ENCODE data around the gene FAM120A. TPM values are rescaled to one million over a fixed set of nuclear protein-coding genes. Genes with fewer than 3 reads are reported as not detected.

FAM120A gene
- total and polyA plus RNA-seq, 9 of the 15 experiments (the other 6 are each of a cell fraction or from before 2014, with no cell fraction given) = 8.7 to 71.0 (median 42.2) TPM

DNA sequence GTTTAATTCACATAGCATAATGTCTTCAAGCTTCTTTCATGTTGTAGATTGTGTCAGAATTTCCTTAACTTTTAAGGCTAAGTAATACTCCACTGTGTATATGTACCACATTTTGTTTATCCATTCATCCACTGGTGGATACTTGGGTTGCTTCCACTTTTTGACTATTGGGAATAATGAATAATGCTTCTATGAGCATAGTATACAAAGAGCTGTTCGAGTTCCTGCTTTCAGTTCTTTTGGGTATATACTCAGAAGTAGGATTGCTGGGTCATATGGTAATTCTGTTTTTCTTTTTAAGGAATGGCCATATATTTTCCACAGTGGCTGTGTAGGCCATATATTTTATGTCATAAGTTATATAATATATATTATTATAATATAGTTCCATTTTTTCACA, 5.5 kb downstream of the FAM120A start:
- CTCF ChIA-PET (ENCODE audit: low intra/inter-chr PET ratio) = no interaction called here
- DNase-seq (ENCODE audit: extremely low read depth in 1 of 4, low spot score in 3 of 4) = no peak
- no peak for FAIRE-seq
- Histone ChIP-seq H4K20me1 (replicated peaks; ENCODE audit: control insufficient read depth, insufficient read depth, low read length) (peaks cover 20% of the 10 kb centered on the region; the same call in 1 of the 2 replicates), H3K27ac (ENCODE audit: extremely low read depth, low read depth, low read length) (no peak overlapping the region), H3K27me3 (ENCODE audit: control insufficient read depth in 2 of 2, insufficient read depth in 2 of 2, low read length in 2 of 2) (no peaks in the 10 kb centered on the region), H3K9me1 (ENCODE audit: control insufficient read depth, insufficient read depth, low read length) (no peaks in the 10 kb centered on the region), H3K4me2 (ENCODE audit: insufficient read depth, low read length) (no peak overlapping the region), H3K9ac (ENCODE audit: insufficient read depth in 1 of 2, low read depth in 2 of 2, low read length in 2 of 2) (no peak overlapping the region), H3K4me1 (replicated peaks in 1 of 2; ENCODE audit: control insufficient read depth in 2 of 2, insufficient read depth in 2 of 2, low read length in 2 of 2) (peaks cover 5 to 15% of the 10 kb centered on the region in 2 experiments; a peak in 3 of 5 replicates), H3K4me3 (no peak overlapping the region), H3K36me3 (ENCODE audit: control insufficient read depth, insufficient read depth, low read length) (peaks cover 58% of the 10 kb centered on the region; the same call in 2 of the 3 replicates), H3K9me3 (replicated peaks; ENCODE audit: control insufficient read depth, insufficient read depth, low read depth, low read length) (no peaks in the 10 kb centered on the region), H2AFZ (ENCODE audit: low read depth, low read length) (no peak overlapping the region), H3K79me2 (ENCODE audit: control insufficient read depth, insufficient read depth, low read length) (peaks cover 100% of the 10 kb centered on the region)
- intact Hi-C loops (cut with micrococcal nuclease) = no loop called here
- no peak for ATAC-seq
- WGBS (ENCODE audit: insufficient coverage, low coverage, missing lambda C conversion rate) = 58% methylated on average over 1 of the region's 1 CpG
- no TSS peak for BruUV-seq (replicated peaks)
- POLR2A ChIA-PET = interaction anchor here (0.6 to 2.4 kb wide), 4 partner anchors 8 to 291 kb away, joined by 3 to 13 read pairs (median 7); no protein-coding TSS in a partner anchor
- in situ Hi-C loops (cut with MboI) = no loop called here
- TF ChIP-seq ZNF212 (CRISPR knock-in tag; IDR thresholded peaks at IDR 0.05) = no peak
- no peak for TF ChIP-seq ZKSCAN8 (CRISPR knock-in tag; IDR thresholded peaks at IDR 0.05)
- no peak for TF ChIP-seq ZNF445 (CRISPR knock-in tag; IDR thresholded peaks at IDR 0.05; ENCODE audit: low read depth)
- no peak for TF ChIP-seq ZZZ3 (IDR thresholded peaks at IDR 0.05)
- TF ChIP-seq KDM5B (IDR thresholded peaks at IDR 0.05; ENCODE audit: insufficient replicate concordance, low read depth, low read length) = no peak
- TF ChIP-seq ZNF75A (CRISPR knock-in tag; IDR thresholded peaks at IDR 0.05) = no peak
- no peak for TF ChIP-seq ETS2 (tag; IDR thresholded peaks at IDR 0.05; ENCODE audit: borderline replicate concordance, poor library complexity, severe bottlenecking)
- TF ChIP-seq MCM5 (IDR thresholded peaks at IDR 0.05; ENCODE audit: low read depth) = no peak
- no peak for TF ChIP-seq SAFB2 (IDR thresholded peaks at IDR 0.05; ENCODE audit: borderline replicate concordance, low read depth, low read length, severe bottlenecking)
- TF ChIP-seq, protein P1, sequence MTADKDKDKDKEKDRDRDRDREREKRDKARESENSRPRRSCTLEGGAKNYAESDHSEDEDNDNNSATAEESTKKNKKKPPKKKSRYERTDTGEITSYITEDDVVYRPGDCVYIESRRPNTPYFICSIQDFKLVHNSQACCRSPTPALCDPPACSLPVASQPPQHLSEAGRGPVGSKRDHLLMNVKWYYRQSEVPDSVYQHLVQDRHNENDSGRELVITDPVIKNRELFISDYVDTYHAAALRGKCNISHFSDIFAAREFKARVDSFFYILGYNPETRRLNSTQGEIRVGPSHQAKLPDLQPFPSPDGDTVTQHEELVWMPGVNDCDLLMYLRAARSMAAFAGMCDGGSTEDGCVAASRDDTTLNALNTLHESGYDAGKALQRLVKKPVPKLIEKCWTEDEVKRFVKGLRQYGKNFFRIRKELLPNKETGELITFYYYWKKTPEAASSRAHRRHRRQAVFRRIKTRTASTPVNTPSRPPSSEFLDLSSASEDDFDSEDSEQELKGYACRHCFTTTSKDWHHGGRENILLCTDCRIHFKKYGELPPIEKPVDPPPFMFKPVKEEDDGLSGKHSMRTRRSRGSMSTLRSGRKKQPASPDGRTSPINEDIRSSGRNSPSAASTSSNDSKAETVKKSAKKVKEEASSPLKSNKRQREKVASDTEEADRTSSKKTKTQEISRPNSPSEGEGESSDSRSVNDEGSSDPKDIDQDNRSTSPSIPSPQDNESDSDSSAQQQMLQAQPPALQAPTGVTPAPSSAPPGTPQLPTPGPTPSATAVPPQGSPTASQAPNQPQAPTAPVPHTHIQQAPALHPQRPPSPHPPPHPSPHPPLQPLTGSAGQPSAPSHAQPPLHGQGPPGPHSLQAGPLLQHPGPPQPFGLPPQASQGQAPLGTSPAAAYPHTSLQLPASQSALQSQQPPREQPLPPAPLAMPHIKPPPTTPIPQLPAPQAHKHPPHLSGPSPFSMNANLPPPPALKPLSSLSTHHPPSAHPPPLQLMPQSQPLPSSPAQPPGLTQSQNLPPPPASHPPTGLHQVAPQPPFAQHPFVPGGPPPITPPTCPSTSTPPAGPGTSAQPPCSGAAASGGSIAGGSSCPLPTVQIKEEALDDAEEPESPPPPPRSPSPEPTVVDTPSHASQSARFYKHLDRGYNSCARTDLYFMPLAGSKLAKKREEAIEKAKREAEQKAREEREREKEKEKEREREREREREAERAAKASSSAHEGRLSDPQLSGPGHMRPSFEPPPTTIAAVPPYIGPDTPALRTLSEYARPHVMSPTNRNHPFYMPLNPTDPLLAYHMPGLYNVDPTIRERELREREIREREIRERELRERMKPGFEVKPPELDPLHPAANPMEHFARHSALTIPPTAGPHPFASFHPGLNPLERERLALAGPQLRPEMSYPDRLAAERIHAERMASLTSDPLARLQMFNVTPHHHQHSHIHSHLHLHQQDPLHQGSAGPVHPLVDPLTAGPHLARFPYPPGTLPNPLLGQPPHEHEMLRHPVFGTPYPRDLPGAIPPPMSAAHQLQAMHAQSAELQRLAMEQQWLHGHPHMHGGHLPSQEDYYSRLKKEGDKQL (CRISPR knock-in tag; IDR thresholded peaks at IDR 0.05; ENCODE audit: borderline replicate concordance) = no peak
- no peak for TF ChIP-seq NR3C1 (CRISPR knock-in tag; IDR thresholded peaks at IDR 0.05)
- no peak for TF ChIP-seq THRAP3 (IDR thresholded peaks at IDR 0.05; ENCODE audit: borderline replicate concordance)
- TF ChIP-seq DACH1 (IDR thresholded peaks at IDR 0.05; ENCODE audit: partially characterized antibody) = no peak
- no peak for TF ChIP-seq MTA2 (IDR thresholded peaks at IDR 0.05; ENCODE audit: low read depth)
- TF ChIP-seq ZNF764 (CRISPR knock-in tag; IDR thresholded peaks at IDR 0.05; ENCODE audit: low read depth) = no peak
